ENCODE measurements around the gene DYNLL2. TPM values are rescaled to one million over a fixed set of nuclear protein-coding genes. Genes with fewer than 3 reads are reported as not detected.

The DYNLL2 gene
- total RNA-seq, 2 experiments from 2014 or later, result 12.4 to 22.5 TPM

GRCh38 chr17:58110012-58110411 lies 26.8 kb downstream of the DYNLL2 start:
- H3K9me3 ChIP-seq (ENCODE audit: low read length), result no peaks in the 10 kb centered on the region
- no peaks in the 10 kb centered on the region for H4K20me1 ChIP-seq (ENCODE audit: insufficient read depth, low read length)
- CTCF ChIA-PET (ENCODE audit: unreplicated experiment), result no interaction called here
- POLR2A ChIA-PET, result no interaction called here
- TF ChIP-seq CTCF (conservative IDR thresholded peaks at IDR 0.05; ENCODE audit: low read length) (no peak), EZH2phosphoT487 (IDR thresholded peaks at IDR 0.05; ENCODE audit: borderline replicate concordance, low read depth, low read length) (no peak)
- H2AFZ ChIP-seq (ENCODE audit: low read length), result no peak overlapping the region
- intact Hi-C loops (cut with micrococcal nuclease; ENCODE audit: unreplicated experiment), result no loop called here
- no peak overlapping the region for H3K4me3 ChIP-seq (ENCODE audit: low read depth, low read length, poor library complexity, severe bottlenecking)
- no peak overlapping the region for H3K27ac ChIP-seq (ENCODE audit: low read depth, low read length, poor library complexity, severe bottlenecking)
- no peak overlapping the region for H3K4me2 ChIP-seq (ENCODE audit: low read length)
- no TSS peak for BruUV-seq (replicated peaks)
- DNase-seq (ENCODE audit: low spot score), result no peak
- no peaks in the 10 kb centered on the region for H3K9me2 ChIP-seq (ENCODE audit: insufficient read depth, low read length)
- H3K4me1 ChIP-seq (ENCODE audit: insufficient read depth, low read length, poor library complexity, severe bottlenecking), result no peaks in the 10 kb centered on the region
- no peaks in the 10 kb centered on the region for H3K79me2 ChIP-seq (ENCODE audit: insufficient read depth, low read depth, low read length)
- no peaks in the 10 kb centered on the region for H3K36me3 ChIP-seq (ENCODE audit: insufficient read depth, low read length)

- Histone ChIP-seq H3K79me2 (ENCODE audit: insufficient read depth, low read depth, low read length) (no peaks in the 10 kb centered on the region), H3K9me2 (ENCODE audit: insufficient read depth, low read length) (no peaks in the 10 kb centered on the region), H3K36me3 (ENCODE audit: insufficient read depth, low read length) (no peaks in the 10 kb centered on the region), H3K9me3 (ENCODE audit: low read length) (no peaks in the 10 kb centered on the region), H3K27ac (ENCODE audit: low read depth, low read length, poor library complexity, severe bottlenecking) (no peak overlapping the region), H2AFZ (ENCODE audit: low read length) (no peak overlapping the region), H3K4me1 (ENCODE audit: insufficient read depth, low read length, poor library complexity, severe bottlenecking) (no peaks in the 10 kb centered on the region), H4K20me1 (ENCODE audit: insufficient read depth, low read length) (no peaks in the 10 kb centered on the region), H3K4me2 (ENCODE audit: low read length) (no peak overlapping the region), H3K4me3 (ENCODE audit: low read depth, low read length, poor library complexity, severe bottlenecking) (no peak overlapping the region)
- no TSS peak for BruUV-seq (replicated peaks)
- CTCF ChIA-PET (ENCODE audit: unreplicated experiment), result no interaction called here
- no peak for DNase-seq (ENCODE audit: low spot score)
- POLR2A ChIA-PET, result no interaction called here
- TF ChIP-seq EZH2phosphoT487 (IDR thresholded peaks at IDR 0.05; ENCODE audit: borderline replicate concordance, low read depth, low read length) (no peak), CTCF (conservative IDR thresholded peaks at IDR 0.05; ENCODE audit: low read length) (no peak)
- intact Hi-C loops (cut with micrococcal nuclease; ENCODE audit: unreplicated experiment), result loop anchor here (2.0 kb wide), 1 partner anchor 117 kb away; no protein-coding TSS in a partner anchor
Observed at GRCh38 chr17:58111676-58112075, 28.5 kb downstream of the DYNLL2 start.

GRCh38 chr17:58112970-58113631 lies 29.9 kb downstream of the DYNLL2 start:
- Histone ChIP-seq H3K4me3 (ENCODE audit: low read depth, low read length, poor library complexity, severe bottlenecking) (no peak overlapping the region), H3K27ac (ENCODE audit: low read depth, low read length, poor library complexity, severe bottlenecking) (no peak overlapping the region), H3K79me2 (ENCODE audit: insufficient read depth, low read depth, low read length) (no peaks in the 10 kb centered on the region), H4K20me1 (ENCODE audit: insufficient read depth, low read length) (no peaks in the 10 kb centered on the region), H3K36me3 (ENCODE audit: insufficient read depth, low read length) (no peaks in the 10 kb centered on the region), H3K9me3 (ENCODE audit: low read length) (no peaks in the 10 kb centered on the region), H3K4me1 (ENCODE audit: insufficient read depth, low read length, poor library complexity, severe bottlenecking) (no peaks in the 10 kb centered on the region), H3K9me2 (ENCODE audit: insufficient read depth, low read length) (no peaks in the 10 kb centered on the region), H3K4me2 (ENCODE audit: low read length) (no peak overlapping the region), H2AFZ (ENCODE audit: low read length) (no peak overlapping the region)
- DNase-seq (ENCODE audit: low spot score), result peak; percentile 73
- BruUV-seq (replicated peaks), result no TSS peak
- TF ChIP-seq CTCF (conservative IDR thresholded peaks at IDR 0.05; ENCODE audit: low read length) (peak; percentile 95), EZH2phosphoT487 (IDR thresholded peaks at IDR 0.05; ENCODE audit: borderline replicate concordance, low read depth, low read length) (no peak)
- ChIA-PET CTCF (ENCODE audit: unreplicated experiment) (no interaction called here), POLR2A (no interaction called here)
- intact Hi-C loops (cut with micrococcal nuclease; ENCODE audit: unreplicated experiment), result loop anchor here (1.0 to 2.0 kb wide), 2 partner anchors 118 to 255 kb away; no protein-coding TSS in a partner anchor

Measured in OCI-LY7 (cell line).